ENCODE results near the gene DEK. TPM values are rescaled to one million over a fixed set of nuclear protein-coding genes. Genes with fewer than 3 reads are reported as not detected.

DEK gene
- polyA plus RNA-seq, 1 donor (not counting 4 experiments of a cell fraction or from before 2014, with no cell fraction given), result 45.0 TPM

GRCh38 chr6:18244251-18244650 is 20.1 kb downstream of the DEK start:
- Histone ChIP-seq H2AFZ (ENCODE audit: control insufficient read depth, low read length) (no peak overlapping the region), H3K4me3 (ENCODE audit: control insufficient read depth in 2 of 3, extremely low read depth in 1 of 3, insufficient read depth in 2 of 3, low read depth in 1 of 3, low read length in 3 of 3) (no peak overlapping the region), H3K36me3 (ENCODE audit: control insufficient read depth in 2 of 2, extremely low read depth in 1 of 2, insufficient read depth in 2 of 2, low read length in 2 of 2) (peaks cover 1 to 23% of the 10 kb centered on the region in 2 experiments), H3K9me3 (ENCODE audit: control insufficient read depth, low read depth, low read length) (no peaks in the 10 kb centered on the region), H3K9me1 (ENCODE audit: control insufficient read depth, extremely low read depth, insufficient read depth, low read length) (no peaks in the 10 kb centered on the region), H3K27me3 (ENCODE audit: control insufficient read depth, extremely low read depth, insufficient read depth, low read length) (no peaks in the 10 kb centered on the region), H3K9ac (ENCODE audit: control insufficient read depth, extremely low read depth, insufficient read depth, low read length) (no peak overlapping the region), H3K4me1 (ENCODE audit: control insufficient read depth, extremely low read depth, insufficient read depth, low read length) (peaks cover 36% of the 10 kb centered on the region), H4K20me1 (ENCODE audit: control insufficient read depth, extremely low read depth, insufficient read depth, low read length) (no peaks in the 10 kb centered on the region), H3K79me2 (ENCODE audit: control insufficient read depth, insufficient read depth, low read length) (peaks cover 27% of the 10 kb centered on the region), H3K4me2 (ENCODE audit: control insufficient read depth, extremely low read depth, insufficient read depth, low read depth, low read length) (no peak overlapping the region), H3K27ac (ENCODE audit: control insufficient read depth, insufficient read depth, low read length) (no peak overlapping the region)
- no peak for FAIRE-seq
- dilution Hi-C loops (cut with MboI; ENCODE audit: extremely low pct_ligation_motif_present, low sequenced_read_pairs), result no loop called here
- DNase-seq (ENCODE audit: low read depth, low spot score), result no peak
- TF ChIP-seq CTCF (optimal IDR thresholded peaks at IDR 0.05 in 1 of 3, IDR thresholded peaks at IDR 0.05 in 1 of 3, conservative IDR thresholded peaks at IDR 0.05 in 1 of 3; ENCODE audit: extremely low read depth in 1 of 3, insufficient read depth in 2 of 3, low read length in 3 of 3), result no peak
- no peak for TF ChIP-seq EZH2 (IDR thresholded peaks at IDR 0.05; ENCODE audit: low read length)

- peaks cover 36% of the 10 kb centered on the region for H3K4me1 ChIP-seq (ENCODE audit: control insufficient read depth, extremely low read depth, insufficient read depth, low read length)
- peak overlapping the region; percentile 90 for H3K27ac ChIP-seq (ENCODE audit: control insufficient read depth, insufficient read depth, low read length)
- no peak for TF ChIP-seq EZH2 (IDR thresholded peaks at IDR 0.05; ENCODE audit: low read length)
- no peak for TF ChIP-seq CTCF (optimal IDR thresholded peaks at IDR 0.05 in 1 of 3, IDR thresholded peaks at IDR 0.05 in 1 of 3, conservative IDR thresholded peaks at IDR 0.05 in 1 of 3; ENCODE audit: extremely low read depth in 1 of 3, insufficient read depth in 2 of 3, low read length in 3 of 3)
- H3K9me3 ChIP-seq (ENCODE audit: control insufficient read depth, low read depth, low read length), result no peaks in the 10 kb centered on the region
- dilution Hi-C loops (cut with MboI; ENCODE audit: extremely low pct_ligation_motif_present, low sequenced_read_pairs), result no loop called here
- FAIRE-seq (no peak), DNase-seq (ENCODE audit: low read depth, low spot score) (no peak)
- H3K4me3 ChIP-seq (ENCODE audit: control insufficient read depth in 2 of 3, extremely low read depth in 1 of 3, insufficient read depth in 2 of 3, low read depth in 1 of 3, low read length in 3 of 3), result no peak overlapping the region
- no peaks in the 10 kb centered on the region for H4K20me1 ChIP-seq (ENCODE audit: control insufficient read depth, extremely low read depth, insufficient read depth, low read length)
- H3K9me1 ChIP-seq (ENCODE audit: control insufficient read depth, extremely low read depth, insufficient read depth, low read length), result no peaks in the 10 kb centered on the region
- no peaks in the 10 kb centered on the region for H3K27me3 ChIP-seq (ENCODE audit: control insufficient read depth, extremely low read depth, insufficient read depth, low read length)
- peaks cover 1 to 23% of the 10 kb centered on the region in 2 experiments for H3K36me3 ChIP-seq (ENCODE audit: control insufficient read depth in 2 of 2, extremely low read depth in 1 of 2, insufficient read depth in 2 of 2, low read length in 2 of 2)
- no peak overlapping the region for H3K4me2 ChIP-seq (ENCODE audit: control insufficient read depth, extremely low read depth, insufficient read depth, low read depth, low read length)
- peaks cover 25% of the 10 kb centered on the region for H3K79me2 ChIP-seq (ENCODE audit: control insufficient read depth, insufficient read depth, low read length)
- H3K9ac ChIP-seq (ENCODE audit: control insufficient read depth, extremely low read depth, insufficient read depth, low read length), result no peak overlapping the region
- no peak overlapping the region for H2AFZ ChIP-seq (ENCODE audit: control insufficient read depth, low read length)
Observed at GRCh38 chr6:18243302-18243893, 20.9 kb downstream of the DEK start.

Measured in keratinocyte (primary cell).